ENCODE results near the gene BBS7. TPM values are rescaled to one million over a fixed set of nuclear protein-coding genes. Genes with fewer than 3 reads are reported as not detected.
A peak's percentile ranks its signal among the peaks of the same experiment; 100 is the strongest.

BBS7 gene
- total and polyA plus RNA-seq, 9 of the 15 experiments (the other 6 are each of a cell fraction or from before 2014, with no cell fraction given): 13.4 to 25.8 (median 16.4) TPM

DNA sequence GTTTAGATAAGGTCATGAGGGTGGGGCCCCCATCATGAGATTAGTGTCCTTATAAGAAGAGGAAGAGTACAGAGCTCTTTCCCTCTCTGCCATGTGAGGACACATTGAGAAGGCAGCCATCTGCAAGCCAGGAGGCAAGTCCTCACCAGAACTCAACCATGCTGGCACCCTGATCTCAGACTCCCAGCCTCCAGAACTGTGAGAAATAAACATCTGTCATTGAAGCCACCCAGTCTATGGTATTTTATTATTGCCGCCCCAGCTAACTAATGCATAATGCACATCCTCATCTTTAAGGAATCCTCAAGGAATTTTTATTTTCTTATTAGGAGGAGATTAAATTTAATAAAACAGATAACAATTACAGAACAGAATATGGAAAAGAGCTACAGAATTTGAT lies 85.9 kb downstream of the BBS7 start:
- TF ChIP-seq SNIP1 (IDR thresholded peaks at IDR 0.05; ENCODE audit: low read depth) (no peak), SRF (CRISPR knock-in tag; IDR thresholded peaks at IDR 0.05) (no peak)
- Histone ChIP-seq H3K4me2 (ENCODE audit: insufficient read depth, low read length) (no peak overlapping the region), H3K4me3 (no peak overlapping the region), H3K9me1 (ENCODE audit: control insufficient read depth, insufficient read depth, low read length) (no peaks in the 10 kb centered on the region), H3K9ac (ENCODE audit: insufficient read depth in 1 of 2, low read depth in 2 of 2, low read length in 2 of 2) (no peak overlapping the region), H3K79me2 (ENCODE audit: control insufficient read depth, insufficient read depth, low read length) (no peaks in the 10 kb centered on the region), H3K27ac (ENCODE audit: extremely low read depth, low read depth, low read length) (no peak overlapping the region), H4K20me1 (replicated peaks; ENCODE audit: control insufficient read depth, insufficient read depth, low read length) (no peaks in the 10 kb centered on the region), H3K27me3 (ENCODE audit: control insufficient read depth in 2 of 2, insufficient read depth in 2 of 2, low read length in 2 of 2) (no peaks in the 10 kb centered on the region), H2AFZ (ENCODE audit: low read depth, low read length) (no peak overlapping the region), H3K4me1 (replicated peaks in 1 of 2; ENCODE audit: control insufficient read depth in 2 of 2, insufficient read depth in 2 of 2, low read length in 2 of 2) (no peaks in the 10 kb centered on the region; a peak in 3 of 5 replicates), H3K36me3 (ENCODE audit: control insufficient read depth, insufficient read depth, low read length) (no peaks in the 10 kb centered on the region), H3K9me3 (replicated peaks; ENCODE audit: control insufficient read depth, insufficient read depth, low read depth, low read length) (no peaks in the 10 kb centered on the region)
- no TSS peak for BruUV-seq (replicated peaks)
- intact Hi-C loops (cut with micrococcal nuclease) (no loop called here), in situ Hi-C loops (cut with MboI) (no loop called here)
- FAIRE-seq: no peak
- ATAC-seq: no peak
- ChIA-PET CTCF (ENCODE audit: low intra/inter-chr PET ratio) (no interaction called here), POLR2A (interaction anchor here (0.8 kb wide), 1 partner anchor 87 kb away, joined by 3 read pairs; no protein-coding TSS in a partner anchor)
- 70% methylated on average over 1 of the region's 1 CpG for WGBS (ENCODE audit: insufficient coverage, low coverage, missing lambda C conversion rate)
- no peak for DNase-seq (ENCODE audit: extremely low read depth in 1 of 4, low spot score in 3 of 4)

DNA sequence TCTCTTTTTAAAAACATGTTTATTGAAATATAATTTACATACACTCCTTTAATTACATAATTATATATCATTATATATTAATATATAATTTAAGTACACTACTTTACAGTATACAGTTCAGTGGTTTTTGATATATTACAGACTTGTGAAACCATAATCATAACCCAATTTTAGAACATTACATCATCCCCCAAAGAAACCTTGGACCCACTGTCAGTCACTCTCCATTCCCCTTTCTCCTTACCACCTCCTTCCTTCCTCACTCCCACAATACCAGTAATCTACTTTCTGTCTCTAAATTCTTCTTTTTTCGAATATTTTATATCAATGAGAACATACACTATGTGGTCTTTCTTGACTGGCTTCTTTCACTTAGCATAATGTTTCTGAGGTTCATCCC lies 87.1 kb downstream of the BBS7 start:
- H3K9ac ChIP-seq (ENCODE audit: insufficient read depth in 1 of 2, low read depth in 2 of 2, low read length in 2 of 2): no peak overlapping the region
- no peaks in the 10 kb centered on the region for H3K36me3 ChIP-seq (ENCODE audit: control insufficient read depth, insufficient read depth, low read length)
- H3K4me3 ChIP-seq: no peak overlapping the region
- DNase-seq (ENCODE audit: extremely low read depth in 1 of 4, low spot score in 3 of 4): no peak
- no peak overlapping the region for H2AFZ ChIP-seq (ENCODE audit: low read depth, low read length)
- no peaks in the 10 kb centered on the region for H3K9me1 ChIP-seq (ENCODE audit: control insufficient read depth, insufficient read depth, low read length)
- ChIA-PET POLR2A (interaction anchor here (1.6 kb wide), 1 partner anchor 10 kb away, joined by 4 read pairs; no protein-coding TSS in a partner anchor), CTCF (ENCODE audit: low intra/inter-chr PET ratio) (no interaction called here)
- H3K27me3 ChIP-seq (ENCODE audit: control insufficient read depth in 2 of 2, insufficient read depth in 2 of 2, low read length in 2 of 2): no peaks in the 10 kb centered on the region
- no peaks in the 10 kb centered on the region for H4K20me1 ChIP-seq (replicated peaks; ENCODE audit: control insufficient read depth, insufficient read depth, low read length)
- intact Hi-C loops (cut with micrococcal nuclease): no loop called here
- 0% methylated on average over 1 of the region's 1 CpG for WGBS (ENCODE audit: insufficient coverage, low coverage, missing lambda C conversion rate)
- BruUV-seq (replicated peaks): no TSS peak
- no peak for ATAC-seq
- no peak overlapping the region for H3K4me2 ChIP-seq (ENCODE audit: insufficient read depth, low read length)
- in situ Hi-C loops (cut with MboI): no loop called here
- no peak for FAIRE-seq
- H3K9me3 ChIP-seq (replicated peaks; ENCODE audit: control insufficient read depth, insufficient read depth, low read depth, low read length): no peaks in the 10 kb centered on the region
- H3K79me2 ChIP-seq (ENCODE audit: control insufficient read depth, insufficient read depth, low read length): no peaks in the 10 kb centered on the region
- no peaks in the 10 kb centered on the region; a peak in 3 of 5 replicates for H3K4me1 ChIP-seq (replicated peaks in 1 of 2; ENCODE audit: control insufficient read depth in 2 of 2, insufficient read depth in 2 of 2, low read length in 2 of 2)
- H3K27ac ChIP-seq (ENCODE audit: extremely low read depth, low read depth, low read length): no peak overlapping the region
- TF ChIP-seq CEBPB (tag; IDR thresholded peaks at IDR 0.05) (no peak), MTA1 (IDR thresholded peaks at IDR 0.05; ENCODE audit: borderline replicate concordance) (no peak), ZNF134 (CRISPR knock-in tag; conservative IDR thresholded peaks at IDR 0.05) (no peak), JUND (IDR thresholded peaks at IDR 0.05; ENCODE audit: borderline replicate concordance, low read depth, low read length) (peak; percentile 37; the same call in 1 of the 2 replicates), JUND (tag; IDR thresholded peaks at IDR 0.05; ENCODE audit: borderline replicate concordance, low read depth, low read length) (no peak), BRD4 (IDR thresholded peaks at IDR 0.05) (no peak), CEBPG (CRISPR knock-in tag; IDR thresholded peaks at IDR 0.05) (no peak), CEBPG (tag; conservative IDR thresholded peaks at IDR 0.05 in 1 of 2, IDR thresholded peaks at IDR 0.05 in 1 of 2) (peak in 1 of 2 experiments; percentile 55; a peak in 2 of 4 replicates), U2AF1 (optimal IDR thresholded peaks at IDR 0.05; ENCODE audit: low read depth, low read length) (no peak), NCOA2 (IDR thresholded peaks at IDR 0.05; ENCODE audit: partially characterized antibody in 2 of 2) (no peak)
- TF ChIP-seq, protein P1, sequence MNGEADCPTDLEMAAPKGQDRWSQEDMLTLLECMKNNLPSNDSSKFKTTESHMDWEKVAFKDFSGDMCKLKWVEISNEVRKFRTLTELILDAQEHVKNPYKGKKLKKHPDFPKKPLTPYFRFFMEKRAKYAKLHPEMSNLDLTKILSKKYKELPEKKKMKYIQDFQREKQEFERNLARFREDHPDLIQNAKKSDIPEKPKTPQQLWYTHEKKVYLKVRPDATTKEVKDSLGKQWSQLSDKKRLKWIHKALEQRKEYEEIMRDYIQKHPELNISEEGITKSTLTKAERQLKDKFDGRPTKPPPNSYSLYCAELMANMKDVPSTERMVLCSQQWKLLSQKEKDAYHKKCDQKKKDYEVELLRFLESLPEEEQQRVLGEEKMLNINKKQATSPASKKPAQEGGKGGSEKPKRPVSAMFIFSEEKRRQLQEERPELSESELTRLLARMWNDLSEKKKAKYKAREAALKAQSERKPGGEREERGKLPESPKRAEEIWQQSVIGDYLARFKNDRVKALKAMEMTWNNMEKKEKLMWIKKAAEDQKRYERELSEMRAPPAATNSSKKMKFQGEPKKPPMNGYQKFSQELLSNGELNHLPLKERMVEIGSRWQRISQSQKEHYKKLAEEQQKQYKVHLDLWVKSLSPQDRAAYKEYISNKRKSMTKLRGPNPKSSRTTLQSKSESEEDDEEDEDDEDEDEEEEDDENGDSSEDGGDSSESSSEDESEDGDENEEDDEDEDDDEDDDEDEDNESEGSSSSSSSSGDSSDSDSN (IDR thresholded peaks at IDR 0.05; ENCODE audit: borderline replicate concordance in 1 of 2, low read depth in 2 of 2, low read length in 2 of 2): no peak
